Measurements from ENCODE around the gene SMG9.

The SMG9 gene

DNA sequence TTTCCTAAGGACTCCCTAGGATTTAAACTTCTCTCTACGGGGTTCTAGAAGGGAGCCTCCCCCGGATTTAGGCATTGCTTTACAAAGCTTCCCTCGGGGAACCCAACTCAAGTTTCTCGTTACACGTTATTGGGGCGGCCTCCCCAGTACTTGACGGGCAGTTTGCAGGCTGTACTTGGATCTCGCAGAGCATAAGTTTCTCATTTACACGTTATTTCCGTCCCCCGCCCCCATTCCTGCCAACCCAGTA lies 584 bp downstream of the SMG9 start:
- peaks cover 47% of the 10 kb centered on the region for H3F3A ChIP-seq (ENCODE audit: insufficient read depth)
- H3K36me3 ChIP-seq (ENCODE audit: low read length), result no peaks in the 10 kb centered on the region
- no peaks in the 10 kb centered on the region for H3K27me3 ChIP-seq (ENCODE audit: low read length)
- peak overlapping the region; percentile 77 for H3K4me3 ChIP-seq (ENCODE audit: insufficient read depth, low read length, poor library complexity, severe bottlenecking)
- H3K4me2 ChIP-seq (ENCODE audit: low read depth, low read length, poor library complexity, severe bottlenecking), result peak overlapping the region; percentile 83
- TF ChIP-seq, protein P1, sequence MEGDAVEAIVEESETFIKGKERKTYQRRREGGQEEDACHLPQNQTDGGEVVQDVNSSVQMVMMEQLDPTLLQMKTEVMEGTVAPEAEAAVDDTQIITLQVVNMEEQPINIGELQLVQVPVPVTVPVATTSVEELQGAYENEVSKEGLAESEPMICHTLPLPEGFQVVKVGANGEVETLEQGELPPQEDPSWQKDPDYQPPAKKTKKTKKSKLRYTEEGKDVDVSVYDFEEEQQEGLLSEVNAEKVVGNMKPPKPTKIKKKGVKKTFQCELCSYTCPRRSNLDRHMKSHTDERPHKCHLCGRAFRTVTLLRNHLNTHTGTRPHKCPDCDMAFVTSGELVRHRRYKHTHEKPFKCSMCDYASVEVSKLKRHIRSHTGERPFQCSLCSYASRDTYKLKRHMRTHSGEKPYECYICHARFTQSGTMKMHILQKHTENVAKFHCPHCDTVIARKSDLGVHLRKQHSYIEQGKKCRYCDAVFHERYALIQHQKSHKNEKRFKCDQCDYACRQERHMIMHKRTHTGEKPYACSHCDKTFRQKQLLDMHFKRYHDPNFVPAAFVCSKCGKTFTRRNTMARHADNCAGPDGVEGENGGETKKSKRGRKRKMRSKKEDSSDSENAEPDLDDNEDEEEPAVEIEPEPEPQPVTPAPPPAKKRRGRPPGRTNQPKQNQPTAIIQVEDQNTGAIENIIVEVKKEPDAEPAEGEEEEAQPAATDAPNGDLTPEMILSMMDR (IDR thresholded peaks at IDR 0.05; ENCODE audit: insufficient read depth, low read length, poor library complexity, severe bottlenecking), result no peak
- TF ChIP-seq EZH2phosphoT487 (conservative IDR thresholded peaks at IDR 0.05; ENCODE audit: low read length), result no peak
- peak overlapping the region; percentile 95 for H3K27ac ChIP-seq (ENCODE audit: low read depth, low read length)
- peaks cover 24% of the 10 kb centered on the region for H3K79me2 ChIP-seq (ENCODE audit: insufficient read depth, low read length)
- H2AFZ ChIP-seq (ENCODE audit: low read depth, low read length, severe bottlenecking), result peak overlapping the region; percentile 3
- H3K9ac ChIP-seq (ENCODE audit: low read length), result peak overlapping the region; percentile 94
- H4K20me1 ChIP-seq (ENCODE audit: low read depth, low read length), result no peaks in the 10 kb centered on the region
- H3K9me2 ChIP-seq (replicated peaks; ENCODE audit: insufficient read depth, low read length), result no peaks in the 10 kb centered on the region
- no peaks in the 10 kb centered on the region for H3K9me3 ChIP-seq (ENCODE audit: insufficient read depth, low read length)

DNA sequence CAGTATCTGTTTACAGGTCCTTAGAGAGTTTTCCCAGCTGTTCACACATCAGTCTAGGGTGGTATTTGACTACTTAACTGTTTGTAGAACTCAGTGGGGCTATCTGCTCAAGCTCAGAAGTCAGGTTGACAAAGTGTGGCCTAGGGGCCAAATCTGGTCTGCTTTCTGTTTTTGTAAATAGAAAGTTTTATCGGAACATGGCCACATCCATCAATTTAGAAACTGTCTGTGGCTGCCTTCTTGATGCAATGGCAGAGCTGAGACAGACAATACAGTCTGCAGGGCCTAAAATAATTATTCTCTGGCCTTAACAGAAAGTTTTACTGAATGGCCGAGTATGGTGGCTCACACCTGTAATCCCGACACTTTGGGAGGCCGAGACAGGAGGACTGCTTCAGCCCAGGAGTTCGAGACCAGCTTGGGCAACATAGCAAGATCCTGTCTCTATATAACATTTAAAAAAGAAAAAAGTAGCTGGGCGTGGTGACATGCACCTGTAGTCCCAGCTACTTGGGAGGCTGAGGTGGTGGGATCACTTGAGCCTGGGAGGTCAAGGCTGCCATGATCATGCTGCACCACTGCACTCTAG lies 2.4 kb downstream of the SMG9 start:
- no peak overlapping the region; the same call in 1 of the 2 replicates for H3K9ac ChIP-seq (ENCODE audit: low read length)
- H2AFZ ChIP-seq (ENCODE audit: low read depth, low read length, severe bottlenecking), result no peak overlapping the region
- H3K9me3 ChIP-seq (ENCODE audit: insufficient read depth, low read length), result no peaks in the 10 kb centered on the region
- no peaks in the 10 kb centered on the region for H4K20me1 ChIP-seq (ENCODE audit: low read depth, low read length)
- H3K27me3 ChIP-seq (ENCODE audit: low read length), result no peaks in the 10 kb centered on the region
- peaks cover 6% of the 10 kb centered on the region; the same call in 1 of the 2 replicates for H3K36me3 ChIP-seq (ENCODE audit: low read length)
- peak overlapping the region; percentile 95; the same call in 1 of the 2 replicates for H3K27ac ChIP-seq (ENCODE audit: low read depth, low read length)
- no peaks in the 10 kb centered on the region for H3K9me2 ChIP-seq (replicated peaks; ENCODE audit: insufficient read depth, low read length)
- peaks cover 24% of the 10 kb centered on the region for H3K79me2 ChIP-seq (ENCODE audit: insufficient read depth, low read length)
- no peak overlapping the region for H3K4me3 ChIP-seq (ENCODE audit: insufficient read depth, low read length, poor library complexity, severe bottlenecking)
- peaks cover 32% of the 10 kb centered on the region for H3F3A ChIP-seq (ENCODE audit: insufficient read depth)
- peak overlapping the region; percentile 83 for H3K4me2 ChIP-seq (ENCODE audit: low read depth, low read length, poor library complexity, severe bottlenecking)
- TF ChIP-seq, protein P1 (IDR thresholded peaks at IDR 0.05; ENCODE audit: insufficient read depth, low read length, poor library complexity, severe bottlenecking), result no peak
- TF ChIP-seq EZH2phosphoT487 (conservative IDR thresholded peaks at IDR 0.05; ENCODE audit: low read length), result no peak

DNA sequence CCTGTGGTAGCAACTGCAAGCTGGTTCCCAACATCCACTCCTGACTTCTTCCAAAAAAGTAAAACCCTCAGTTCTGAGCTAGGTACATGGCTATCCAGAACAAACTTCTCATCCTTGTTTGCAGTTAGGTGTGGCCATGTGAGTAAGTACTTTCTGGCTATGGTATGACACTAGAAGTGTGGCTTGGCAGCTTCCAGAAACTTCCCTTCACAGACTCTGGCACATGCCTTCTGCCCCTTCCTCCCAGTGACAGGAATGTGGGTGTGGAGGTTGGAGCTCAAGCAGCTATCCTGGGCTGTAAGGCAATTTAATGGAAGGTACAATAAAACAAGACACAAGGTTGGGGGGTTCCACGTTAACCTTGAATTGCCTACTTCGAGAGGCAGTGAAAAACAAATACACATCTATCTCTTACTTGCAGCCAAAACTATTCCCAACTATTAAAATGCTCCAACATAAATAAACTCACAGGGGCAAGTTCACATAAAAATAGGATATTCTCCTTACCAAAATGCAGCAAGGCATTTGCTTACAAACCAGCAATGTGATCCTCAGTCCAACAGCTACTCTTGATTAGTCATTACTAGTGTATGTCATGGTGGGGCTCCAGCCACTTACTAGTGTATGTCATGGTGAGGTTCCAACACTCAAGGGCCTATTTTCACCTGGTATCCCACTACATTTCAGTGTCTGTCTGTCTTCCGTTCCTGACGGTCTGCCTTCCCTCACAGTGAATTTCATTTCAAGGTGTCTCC lies 3.1 kb downstream of the SMG9 start:
- Histone ChIP-seq H3K9me2 (replicated peaks; ENCODE audit: insufficient read depth, low read length) (no peaks in the 10 kb centered on the region), H3K27ac (ENCODE audit: low read depth, low read length) (0 out of 2 replicates have a peak overlapping the region, but pooled peaks have one; percentile 14), H3K9ac (ENCODE audit: low read length) (no peak overlapping the region), H3F3A (ENCODE audit: insufficient read depth) (peaks cover 26% of the 10 kb centered on the region), H3K79me2 (ENCODE audit: insufficient read depth, low read length) (peaks cover 24% of the 10 kb centered on the region), H3K27me3 (ENCODE audit: low read length) (no peaks in the 10 kb centered on the region), H3K4me2 (ENCODE audit: low read depth, low read length, poor library complexity, severe bottlenecking) (no peak overlapping the region), H4K20me1 (ENCODE audit: low read depth, low read length) (no peaks in the 10 kb centered on the region), H3K36me3 (ENCODE audit: low read length) (peaks cover 6% of the 10 kb centered on the region; the same call in 1 of the 2 replicates), H2AFZ (ENCODE audit: low read depth, low read length, severe bottlenecking) (no peak overlapping the region), H3K9me3 (ENCODE audit: insufficient read depth, low read length) (no peaks in the 10 kb centered on the region), H3K4me3 (ENCODE audit: insufficient read depth, low read length, poor library complexity, severe bottlenecking) (no peak overlapping the region)
- TF ChIP-seq, protein P1 (IDR thresholded peaks at IDR 0.05; ENCODE audit: insufficient read depth, low read length, poor library complexity, severe bottlenecking), result no peak
- no peak for TF ChIP-seq EZH2phosphoT487 (conservative IDR thresholded peaks at IDR 0.05; ENCODE audit: low read length)
